IPS-NIHi7 (cell line): ENCODE data around the gene ATXN1.

Experiments
- DNase-seq: peaks from one replicate; pipeline ENCODE4 v3.0.0; 2012; ENCODE audit warnings: mixed read lengths; ENCODE audit errors: extremely low spot score

Gene ATXN1

GRCh38 chr6:16253399-16254144, 507.7 kb downstream of the ATXN1 start:
- DNase-seq, result no peak

GRCh38 chr6:16252686-16253299, 508.5 kb downstream of the ATXN1 start:
- no peak for DNase-seq

GRCh38 chr6:16251706-16252105, 509.6 kb downstream of the ATXN1 start:
- DNase-seq, result no peak

GRCh38 chr6:16249971-16250370, 511.3 kb downstream of the ATXN1 start:
- DNase-seq, result peak; percentile 22
